Measurements from ENCODE around the gene DYNLT2B.

- TF ChIP-seq CTCF (IDR thresholded peaks at IDR 0.05; ENCODE audit: poor library complexity, severe bottlenecking) (no peak), POLR2AphosphoS5 (IDR thresholded peaks at IDR 0.05) (no peak), EZH2 (IDR thresholded peaks at IDR 0.05; ENCODE audit: borderline replicate concordance, insufficient read depth, low read length, poor library complexity, severe bottlenecking) (no peak), SMC3 (conservative IDR thresholded peaks at IDR 0.05; ENCODE audit: poor library complexity) (no peak), RAD21 (conservative IDR thresholded peaks at IDR 0.05) (no peak), EP300 (conservative IDR thresholded peaks at IDR 0.05; ENCODE audit: poor library complexity, severe bottlenecking) (no peak), TAF1 (IDR thresholded peaks at IDR 0.05; ENCODE audit: low read depth) (no peak), MXI1 (conservative IDR thresholded peaks at IDR 0.05; ENCODE audit: poor library complexity, severe bottlenecking) (no peak)
- TF ChIP-seq, protein P1, sequence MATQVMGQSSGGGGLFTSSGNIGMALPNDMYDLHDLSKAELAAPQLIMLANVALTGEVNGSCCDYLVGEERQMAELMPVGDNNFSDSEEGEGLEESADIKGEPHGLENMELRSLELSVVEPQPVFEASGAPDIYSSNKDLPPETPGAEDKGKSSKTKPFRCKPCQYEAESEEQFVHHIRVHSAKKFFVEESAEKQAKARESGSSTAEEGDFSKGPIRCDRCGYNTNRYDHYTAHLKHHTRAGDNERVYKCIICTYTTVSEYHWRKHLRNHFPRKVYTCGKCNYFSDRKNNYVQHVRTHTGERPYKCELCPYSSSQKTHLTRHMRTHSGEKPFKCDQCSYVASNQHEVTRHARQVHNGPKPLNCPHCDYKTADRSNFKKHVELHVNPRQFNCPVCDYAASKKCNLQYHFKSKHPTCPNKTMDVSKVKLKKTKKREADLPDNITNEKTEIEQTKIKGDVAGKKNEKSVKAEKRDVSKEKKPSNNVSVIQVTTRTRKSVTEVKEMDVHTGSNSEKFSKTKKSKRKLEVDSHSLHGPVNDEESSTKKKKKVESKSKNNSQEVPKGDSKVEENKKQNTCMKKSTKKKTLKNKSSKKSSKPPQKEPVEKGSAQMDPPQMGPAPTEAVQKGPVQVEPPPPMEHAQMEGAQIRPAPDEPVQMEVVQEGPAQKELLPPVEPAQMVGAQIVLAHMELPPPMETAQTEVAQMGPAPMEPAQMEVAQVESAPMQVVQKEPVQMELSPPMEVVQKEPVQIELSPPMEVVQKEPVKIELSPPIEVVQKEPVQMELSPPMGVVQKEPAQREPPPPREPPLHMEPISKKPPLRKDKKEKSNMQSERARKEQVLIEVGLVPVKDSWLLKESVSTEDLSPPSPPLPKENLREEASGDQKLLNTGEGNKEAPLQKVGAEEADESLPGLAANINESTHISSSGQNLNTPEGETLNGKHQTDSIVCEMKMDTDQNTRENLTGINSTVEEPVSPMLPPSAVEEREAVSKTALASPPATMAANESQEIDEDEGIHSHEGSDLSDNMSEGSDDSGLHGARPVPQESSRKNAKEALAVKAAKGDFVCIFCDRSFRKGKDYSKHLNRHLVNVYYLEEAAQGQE (IDR thresholded peaks at IDR 0.05; ENCODE audit: borderline replicate concordance) = no peak
Measured at GRCh38 chr3:196273655-196274054, 44.4 kb downstream of the DYNLT2B start.
